Islet precursor cell (in vitro differentiated cells): ENCODE measurements around the gene GPC3.
"Not testable (repeated sequence)": the region's sequence is repeated elsewhere in the genome, so short reads cannot be mapped to it uniquely, and the experiment has no call there.

Experiments used
- DNase-seq: peaks from one replicate; pipeline ENCODE4 v3.0.0-alpha.2; 2018

Gene GPC3

DNA sequence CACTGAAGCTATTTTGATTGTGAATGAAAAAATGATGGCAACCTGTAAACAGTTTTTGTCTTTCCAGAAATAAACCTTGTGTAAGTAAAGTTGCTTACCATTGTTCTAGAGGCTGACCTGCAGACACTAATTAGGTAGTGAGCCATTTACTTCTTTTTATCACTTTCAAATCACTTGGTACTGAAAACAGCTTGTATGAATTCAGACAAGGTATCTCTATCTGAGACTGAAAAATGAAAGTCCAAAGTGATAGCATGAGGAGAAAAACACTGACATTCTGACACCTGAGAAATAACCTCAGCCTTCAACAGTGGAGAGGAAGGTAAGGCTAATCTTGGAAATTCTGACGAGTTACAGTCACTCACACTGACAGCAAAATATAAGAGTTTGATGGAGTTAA, 238.8 kb downstream of the GPC3 start:
- DNase-seq, result no peak

DNA sequence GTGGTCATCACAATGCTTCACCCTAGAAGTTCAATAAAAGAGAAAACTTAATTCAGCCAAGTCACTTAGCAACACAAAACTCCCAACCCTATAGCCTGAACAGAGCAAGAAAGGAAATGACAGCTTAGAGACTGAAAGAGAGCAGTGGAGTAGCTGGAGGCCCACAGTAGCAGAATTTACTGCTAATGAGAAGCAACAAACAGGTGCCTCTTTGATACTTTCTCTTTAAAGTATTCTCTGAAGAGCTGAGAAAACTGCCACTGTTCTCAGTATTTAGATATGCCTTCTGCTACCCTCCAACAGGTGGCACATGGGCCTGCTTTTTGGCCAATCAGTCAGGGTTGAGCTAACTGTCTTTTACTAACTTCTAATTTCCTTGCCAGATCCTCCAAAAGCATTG, 240.0 kb downstream of the GPC3 start:
- no peak for DNase-seq

DNA sequence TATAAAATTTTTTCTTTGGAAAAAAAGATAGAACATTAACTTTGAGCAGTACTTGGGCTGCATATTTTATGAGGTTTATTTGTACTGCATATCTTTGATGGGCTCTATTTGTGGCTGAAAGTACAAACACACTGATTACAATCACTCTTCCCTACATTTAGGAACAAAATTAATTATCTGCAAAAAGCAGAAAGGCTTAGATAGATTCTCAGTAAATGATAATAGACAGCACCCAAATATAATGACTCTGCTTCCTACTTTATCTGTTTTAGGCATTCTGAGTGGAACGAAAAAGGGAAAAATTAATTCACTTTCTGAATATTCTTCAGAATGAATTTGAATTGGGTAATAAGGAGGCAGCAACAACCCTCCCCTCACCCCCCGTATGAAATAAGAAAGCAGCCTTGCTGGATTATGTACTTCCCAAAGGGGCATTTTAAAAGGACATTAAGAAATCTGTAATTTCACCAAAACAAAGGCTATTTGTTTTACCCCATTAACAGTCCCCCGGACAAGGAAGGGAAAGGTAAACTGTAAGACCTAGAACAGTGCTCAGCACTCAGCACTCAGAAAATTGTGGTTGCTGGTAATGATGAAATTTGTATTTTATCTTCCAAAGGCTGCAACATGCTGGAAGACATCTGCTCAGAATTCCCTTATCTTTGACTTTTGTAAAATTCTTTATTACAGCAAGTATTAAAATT, 242.6 kb downstream of the GPC3 start:
- no peak for DNase-seq

DNA sequence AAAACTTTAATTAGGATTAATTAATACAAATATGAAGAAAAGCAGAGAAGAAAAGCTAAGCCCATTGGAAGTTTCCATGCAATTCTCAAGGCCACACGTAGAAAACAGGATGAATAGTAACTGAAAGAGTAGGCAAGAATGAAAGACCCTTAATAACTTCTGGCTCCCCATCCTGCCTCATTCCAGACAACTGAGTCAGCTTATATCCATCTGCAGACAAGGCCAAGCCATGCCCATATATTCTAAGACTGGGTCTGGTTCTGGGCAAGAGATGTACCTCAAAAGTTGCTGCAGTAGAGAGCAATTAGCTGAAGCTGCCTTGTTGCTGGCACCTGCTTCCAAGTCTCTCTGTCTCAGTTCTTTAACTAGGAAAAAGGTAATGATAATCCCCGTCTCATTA, 244.1 kb downstream of the GPC3 start:
- DNase-seq, result no peak

DNA sequence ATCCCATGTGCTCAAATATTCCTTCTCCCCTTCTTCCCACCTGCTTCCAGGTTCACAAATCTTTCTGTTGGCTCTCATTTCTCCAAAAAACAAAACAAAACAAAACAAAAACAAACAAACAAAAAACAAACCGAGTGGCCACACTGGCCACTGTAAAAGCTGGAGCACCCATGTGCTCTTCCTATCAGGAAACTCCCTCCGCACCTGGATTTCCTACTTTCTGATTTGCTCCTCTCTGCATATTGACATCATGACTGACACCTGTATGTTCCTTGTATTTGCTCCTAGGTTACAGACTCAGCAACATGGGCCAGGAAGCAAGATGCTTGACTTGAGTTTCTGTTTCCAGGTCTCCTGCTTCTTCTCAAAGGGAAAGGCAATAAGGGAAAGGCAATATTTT, 258.8 kb downstream of the GPC3 start:
- DNase-seq, result no peak

DNA sequence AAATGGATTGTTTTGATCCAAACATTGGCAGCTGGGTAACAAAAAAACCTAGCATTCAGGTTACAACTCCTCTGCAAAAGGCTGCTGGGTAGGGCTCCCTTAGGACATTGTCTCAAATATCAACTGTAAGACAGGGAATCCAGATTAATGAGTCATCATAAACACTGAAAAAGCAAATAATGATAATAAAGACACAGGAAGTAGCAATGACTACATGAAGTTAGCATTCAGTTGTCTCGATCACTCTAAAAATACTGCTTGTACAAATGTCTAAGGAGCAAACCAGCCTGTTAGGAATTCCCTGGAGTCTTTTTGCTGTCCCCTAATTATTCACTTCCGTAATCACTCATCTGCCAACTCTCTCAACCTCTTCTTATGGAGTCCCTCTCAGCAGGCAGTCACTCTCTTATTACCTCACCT, 259.2 kb downstream of the GPC3 start:
- no peak for DNase-seq

DNA sequence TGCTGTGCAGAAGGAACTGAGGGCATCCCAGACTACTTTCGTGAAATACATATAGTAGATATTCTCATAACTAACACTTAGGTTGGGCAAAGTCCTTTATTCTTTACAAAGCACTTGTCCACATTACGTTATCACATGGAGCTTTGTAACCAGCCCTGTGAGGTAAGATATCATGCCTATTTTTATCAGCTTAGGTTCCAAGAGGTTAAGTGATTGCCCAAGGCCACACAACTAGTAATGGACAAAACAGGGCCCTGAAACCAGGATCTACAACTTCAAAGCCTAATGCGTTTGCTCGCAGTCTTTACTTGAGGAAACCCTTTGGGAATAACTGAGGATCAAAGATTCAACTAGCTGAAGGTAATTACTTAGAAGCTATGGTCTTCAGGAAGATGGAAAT, 261.5 kb downstream of the GPC3 start:
- DNase-seq, result no peak

DNA sequence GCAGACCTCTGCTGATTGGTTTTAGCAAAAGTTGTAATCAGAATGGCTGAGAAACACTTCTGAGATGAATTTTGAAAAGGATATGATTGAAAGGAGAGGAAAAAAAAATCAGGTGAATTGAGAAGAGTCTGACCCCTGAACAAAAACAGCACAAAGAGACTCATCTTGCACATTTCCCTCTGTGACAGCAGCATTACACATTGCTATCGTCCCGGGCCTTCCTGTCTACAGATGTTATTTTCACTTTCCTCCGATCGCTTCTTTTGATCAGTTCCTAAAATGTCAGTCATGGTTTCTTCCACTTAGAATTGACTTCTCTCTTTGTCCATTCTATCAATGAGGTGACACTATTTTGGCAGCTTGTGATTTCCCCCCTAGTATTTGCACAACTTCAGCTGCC, 262.6 kb downstream of the GPC3 start:
- DNase-seq, result no peak

DNA sequence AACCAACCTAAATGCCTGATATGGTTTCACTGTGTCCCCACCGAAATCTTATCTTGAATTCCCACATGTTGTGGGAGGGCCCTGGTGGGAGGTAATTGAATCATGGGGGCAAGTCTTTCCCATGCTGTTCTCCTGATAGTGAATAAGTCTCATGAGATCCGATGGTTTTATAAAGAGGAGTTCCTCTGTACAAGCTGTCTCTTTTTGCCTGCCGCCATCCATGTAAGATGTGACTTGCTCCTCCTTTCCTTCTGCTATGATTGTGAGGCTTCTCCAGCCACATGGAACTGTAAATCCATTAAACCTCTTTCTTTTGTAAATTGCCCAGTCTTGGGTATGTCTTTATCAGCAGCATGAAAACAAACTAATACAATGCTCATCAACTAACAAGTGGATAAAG, 265.1 kb downstream of the GPC3 start:
- DNase-seq, result not testable (repeated sequence)

DNA sequence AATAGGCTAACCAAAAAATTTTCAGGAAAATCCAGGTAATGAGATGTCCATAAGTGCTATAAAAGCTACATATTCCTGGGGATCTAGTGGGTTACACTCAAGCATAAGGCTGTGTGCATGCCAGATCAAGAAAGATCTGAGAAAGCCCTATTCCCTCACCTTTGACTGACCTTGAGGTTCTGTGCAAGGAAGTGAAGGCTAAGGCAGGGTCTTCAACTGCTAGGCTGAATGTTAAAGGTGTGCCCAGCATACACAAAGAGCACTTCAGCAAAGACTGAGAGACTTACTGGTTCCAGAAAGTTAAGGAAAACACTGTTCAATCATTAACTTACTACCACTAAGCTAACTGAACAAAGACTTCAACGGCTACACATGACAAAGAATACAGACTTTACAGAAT, 269.7 kb downstream of the GPC3 start:
- DNase-seq, result no peak

DNA sequence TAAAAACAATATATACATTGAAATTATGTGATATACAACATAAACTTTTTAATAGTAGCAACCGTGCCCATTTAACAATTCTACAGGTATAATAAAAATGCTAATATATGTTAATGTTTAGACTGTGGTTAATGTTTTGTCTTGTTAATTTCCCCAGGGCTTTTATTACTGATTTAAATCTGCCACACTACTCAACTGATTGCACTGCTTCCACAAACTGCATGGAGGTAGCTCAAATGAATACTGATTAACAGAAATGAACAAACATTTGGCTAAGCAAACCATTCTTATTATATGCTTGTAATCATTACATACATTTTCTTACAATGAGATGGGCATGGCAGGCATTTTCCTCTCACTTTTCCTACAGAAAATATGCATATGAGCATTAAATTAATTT, 275.9 kb downstream of the GPC3 start:
- DNase-seq, result no peak

DNA sequence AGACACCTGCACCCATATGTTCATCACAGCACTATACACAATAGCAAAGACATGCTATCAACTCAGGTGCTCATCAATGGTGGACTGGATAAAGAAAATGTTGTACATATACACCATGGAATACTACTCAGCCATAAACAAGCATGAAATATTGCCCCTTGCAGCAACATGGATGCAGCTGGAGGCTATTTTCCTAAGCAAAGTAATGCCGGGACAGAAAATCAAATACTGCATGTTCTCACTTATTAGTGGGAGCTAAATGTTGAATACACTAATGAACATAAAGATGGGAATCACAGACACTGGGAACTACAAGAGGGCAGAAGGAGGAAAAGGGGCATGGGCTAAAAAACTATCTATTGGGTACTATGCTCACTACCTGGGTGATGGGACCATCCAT, 278.5 kb downstream of the GPC3 start:
- DNase-seq, result no peak

DNA sequence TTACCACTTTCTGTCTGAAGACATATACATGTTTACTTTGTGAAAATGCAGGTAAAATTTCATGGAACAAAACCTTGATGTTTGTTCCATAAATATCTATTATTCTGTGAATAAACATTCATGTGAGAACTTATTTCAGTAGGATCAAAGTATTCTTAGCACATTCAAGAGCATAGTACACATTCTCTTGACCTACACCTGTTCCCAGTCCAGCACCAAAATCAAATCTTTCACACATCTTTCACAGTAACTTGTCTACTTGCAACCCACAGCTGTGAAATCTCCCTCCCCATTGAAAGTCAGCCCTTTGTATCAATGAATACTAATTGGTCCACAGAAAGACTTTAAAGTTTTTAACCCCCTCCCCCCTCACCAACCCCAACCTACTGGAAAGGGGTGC, 283.2 kb downstream of the GPC3 start:
- no peak for DNase-seq

DNA sequence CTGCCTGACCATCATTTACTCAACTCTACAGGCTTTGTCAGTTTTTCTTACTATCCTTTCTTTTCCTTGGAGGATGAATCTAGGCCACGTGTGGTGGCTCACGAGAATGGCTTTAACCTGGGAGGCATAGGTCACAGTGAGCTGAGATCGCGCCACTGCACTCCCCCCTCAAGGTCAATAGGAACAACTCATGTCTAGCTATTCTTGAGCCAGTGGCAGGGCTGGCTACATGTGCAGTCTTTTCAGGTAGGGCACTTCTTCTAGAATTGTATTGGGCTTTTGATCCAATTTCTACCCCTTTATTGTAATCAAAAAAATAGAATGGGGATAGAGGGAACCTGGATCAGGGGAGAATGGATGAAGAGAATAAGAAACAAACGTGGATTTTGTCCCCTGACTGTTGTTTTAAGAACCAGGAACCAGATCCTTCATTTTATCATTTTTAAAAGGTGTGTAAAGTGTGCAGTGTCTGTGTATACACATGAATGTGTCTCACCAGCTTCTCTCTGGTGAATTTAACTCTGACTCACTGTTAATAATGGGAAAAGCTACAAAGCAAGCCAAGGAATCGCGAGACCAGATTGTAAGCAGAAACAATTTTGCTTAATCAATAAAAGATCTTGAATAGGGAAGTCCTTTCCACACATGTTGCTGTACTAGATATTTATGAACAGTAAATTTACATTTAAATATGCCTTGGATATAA, 286.2 kb downstream of the GPC3 start:
- DNase-seq, result no peak

DNA sequence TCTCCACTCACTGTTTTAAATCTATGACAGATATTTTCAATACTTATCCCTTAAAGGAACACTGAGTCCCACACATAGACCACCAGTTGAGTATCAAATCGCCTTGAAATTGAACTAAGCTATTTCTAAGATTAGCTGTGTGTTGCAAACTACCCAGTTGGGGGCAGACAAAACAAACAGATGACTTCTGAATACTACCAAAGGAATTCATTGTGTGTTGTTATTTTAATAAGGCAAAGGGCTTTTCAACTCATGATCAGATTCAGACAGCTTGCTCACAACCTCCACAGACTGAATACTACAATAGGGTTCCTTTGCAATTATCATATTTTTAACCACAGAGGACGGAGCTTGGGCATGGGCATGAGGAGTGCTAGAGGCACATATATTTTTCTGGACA, 287.1 kb downstream of the GPC3 start:
- DNase-seq, result no peak

DNA sequence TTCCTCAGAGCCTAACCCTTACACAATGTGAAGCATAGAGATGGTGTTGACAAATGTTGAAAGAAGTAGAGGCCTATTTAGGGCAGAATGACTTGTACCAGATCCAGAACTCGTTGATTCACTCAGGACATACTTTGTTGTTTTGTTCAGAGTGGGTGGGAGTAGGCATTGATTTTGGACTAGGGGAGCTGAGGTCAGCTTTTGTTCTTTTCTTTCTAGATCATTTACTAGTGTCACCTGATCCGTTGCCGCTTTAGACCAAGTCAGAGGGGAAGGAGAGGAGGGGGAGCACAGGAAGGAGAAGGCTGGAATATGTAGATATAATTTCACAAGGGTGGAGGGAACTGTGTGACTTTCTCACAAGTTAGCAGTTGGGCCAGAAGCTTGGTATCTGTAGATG, 287.7 kb downstream of the GPC3 start:
- DNase-seq, result no peak

DNA sequence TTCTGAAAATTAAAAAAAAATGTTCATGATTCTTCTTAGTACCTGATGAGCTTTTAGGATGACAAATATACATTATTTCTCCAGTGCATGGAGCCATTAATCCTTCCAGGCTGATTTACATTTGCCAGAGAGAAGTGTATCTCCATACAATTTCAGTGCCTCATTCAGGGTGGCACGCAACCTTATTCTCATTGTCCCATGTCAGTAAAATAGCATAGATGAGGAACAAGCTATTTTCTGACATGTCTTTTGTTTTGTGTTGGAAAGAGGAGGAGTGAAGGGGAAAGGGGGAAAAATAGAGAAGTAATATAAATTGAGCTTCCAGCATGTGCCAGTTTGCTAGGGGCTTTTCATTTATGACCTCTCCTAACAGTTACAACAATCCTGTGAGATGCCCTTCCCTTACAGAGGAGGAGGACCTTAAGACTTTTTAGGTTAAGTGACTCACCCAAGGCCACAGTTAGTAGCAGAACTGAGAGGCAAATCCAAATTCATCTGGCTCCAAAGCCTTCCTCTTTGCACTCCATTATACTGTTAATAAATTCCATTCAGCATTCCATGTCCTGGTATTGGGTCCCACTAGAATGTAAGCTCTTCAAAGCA, 295.3 kb downstream of the GPC3 start:
- no peak for DNase-seq

DNA sequence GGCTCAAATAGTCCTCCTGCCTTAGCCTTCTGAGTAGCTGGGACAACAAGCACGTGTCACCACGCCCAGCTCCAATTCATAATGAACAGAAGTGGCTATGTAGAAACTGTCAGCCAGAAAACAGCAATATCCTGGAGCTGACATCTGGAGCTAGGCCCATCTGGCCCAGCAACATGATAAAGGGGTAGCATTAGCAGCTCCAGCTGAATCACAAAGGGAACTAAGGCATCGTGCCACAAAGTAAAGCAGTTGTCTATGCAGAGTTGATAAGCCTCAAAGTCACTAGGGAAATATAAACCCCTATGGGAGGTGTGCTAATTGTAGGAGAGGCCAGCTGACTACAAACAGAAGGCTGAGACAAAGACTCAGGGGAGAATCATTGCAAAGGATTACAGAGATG, 299.6 kb downstream of the GPC3 start:
- no peak for DNase-seq

DNA sequence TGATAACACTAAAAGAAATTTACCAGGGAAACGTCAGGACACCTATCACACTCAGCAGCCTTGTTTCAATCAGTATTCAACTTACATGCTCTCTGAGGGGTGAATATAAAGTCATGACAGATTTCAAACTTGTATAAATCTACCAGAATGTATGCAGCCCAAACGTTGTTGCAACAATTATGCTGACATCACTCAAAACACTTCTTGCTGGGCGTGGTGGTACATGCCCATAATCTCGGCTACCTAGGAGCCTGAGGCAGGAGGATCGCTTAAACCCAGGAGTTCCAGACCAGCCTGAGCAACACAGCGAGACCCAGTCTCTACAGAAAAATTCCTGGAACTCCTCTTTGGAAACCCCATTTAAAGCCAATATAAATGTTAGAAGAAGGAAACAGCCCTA, 303.5 kb downstream of the GPC3 start:
- no peak for DNase-seq

DNA sequence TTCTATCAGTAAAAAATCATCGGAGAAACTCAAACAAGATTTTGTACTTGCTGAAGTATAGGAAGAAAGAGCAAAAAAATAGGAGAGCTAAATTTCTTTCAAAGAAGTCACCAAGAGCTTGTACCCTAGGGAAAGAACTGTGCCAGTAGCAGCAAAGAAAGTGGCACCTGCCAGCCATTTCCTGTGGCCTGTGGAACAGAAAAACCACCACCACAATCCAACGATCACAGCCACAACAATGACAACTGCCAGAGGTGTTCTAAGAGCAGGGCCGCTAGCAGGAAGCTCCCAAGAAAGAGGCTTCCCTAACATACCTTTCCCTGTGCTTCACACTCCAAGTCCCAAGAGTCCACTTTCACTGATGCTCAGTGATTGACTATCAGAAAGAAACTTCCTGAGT, 304.0 kb downstream of the GPC3 start:
- no peak for DNase-seq

DNA sequence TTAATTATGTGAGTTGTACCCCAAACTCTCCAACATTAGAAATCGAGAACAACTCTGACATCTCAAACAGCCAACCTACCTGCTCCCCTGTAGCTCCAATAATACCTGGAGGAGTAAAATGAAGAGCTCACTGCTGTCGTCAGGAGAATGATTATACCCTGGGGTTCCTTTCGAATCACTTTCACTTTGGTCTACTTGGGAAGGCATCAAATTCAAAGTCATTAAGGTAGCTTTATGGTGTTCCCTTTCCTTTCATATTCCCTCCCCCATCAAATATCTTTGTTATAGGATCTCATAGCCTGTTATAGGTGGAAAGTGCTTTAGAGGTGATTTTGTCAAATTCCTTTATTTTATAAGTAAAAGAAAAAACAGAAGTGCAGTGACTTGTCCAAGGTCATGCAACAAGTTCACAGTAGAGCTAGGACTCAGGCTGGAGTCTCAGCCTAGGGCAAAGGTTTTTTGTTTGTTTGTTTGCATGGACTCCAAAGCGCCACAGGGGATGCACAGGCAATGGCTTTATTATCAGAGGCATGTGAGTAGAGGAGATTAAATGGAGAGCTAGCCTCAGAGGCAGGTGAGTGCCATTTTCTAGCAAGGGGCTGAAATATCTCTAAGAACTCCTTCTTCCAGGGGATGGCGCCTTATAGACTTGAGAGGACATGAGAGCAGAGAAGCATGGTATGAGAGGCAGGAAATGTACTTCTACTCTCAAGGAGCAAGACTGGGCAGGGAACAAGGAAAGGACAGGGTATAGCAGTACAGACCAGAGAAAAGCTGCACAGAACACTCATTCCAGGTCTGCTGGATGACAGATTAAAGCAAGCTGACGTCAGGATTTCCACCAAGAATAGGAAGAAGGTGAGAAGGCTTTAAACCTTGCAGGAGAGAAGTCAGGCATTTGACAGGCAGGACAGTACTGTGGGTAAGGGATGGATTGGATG, 308.0 kb downstream of the GPC3 start:
- no peak for DNase-seq

DNA sequence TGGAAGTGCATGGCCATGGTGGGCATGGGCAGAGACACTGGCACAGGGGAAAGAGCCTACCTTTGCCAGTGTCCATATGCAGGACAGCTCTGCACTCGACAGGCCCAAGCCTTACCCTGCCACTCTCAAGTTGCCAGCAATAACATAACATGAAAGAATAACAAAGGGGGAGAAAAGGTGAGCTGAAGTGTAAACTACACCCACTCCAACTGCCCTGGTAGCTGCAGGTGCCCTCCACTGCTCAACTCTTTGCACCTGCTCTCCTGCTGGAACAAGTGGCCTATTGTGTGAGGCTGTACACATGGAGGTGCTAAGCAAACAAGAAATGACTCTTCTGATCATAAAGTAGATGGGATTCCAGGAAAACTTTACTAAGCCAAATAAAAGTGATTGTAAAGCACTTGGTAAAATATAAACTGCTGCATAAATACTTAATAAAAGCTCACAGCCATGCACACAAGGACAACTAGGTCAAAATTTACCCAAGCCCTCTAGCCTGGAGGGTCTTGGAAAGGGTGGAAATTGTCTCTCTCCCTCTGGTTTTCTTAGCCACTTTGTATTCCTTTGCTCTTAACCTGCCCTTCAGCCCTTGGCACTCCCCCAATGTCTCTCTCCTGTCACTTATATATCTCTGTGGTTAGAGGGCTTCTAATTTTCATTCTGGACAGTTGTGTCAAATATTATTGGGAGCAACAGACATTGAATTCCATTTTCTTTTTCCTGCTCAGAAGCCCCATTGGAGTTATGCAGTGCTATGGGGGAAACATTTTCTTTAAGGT, 308.9 kb downstream of the GPC3 start:
- DNase-seq, result no peak
